GM21367 (cell line): ENCODE measurements around the gene CCNL2.

Experiments used
- ATAC-seq: cut with Tn5 transposase; IDR thresholded peaks from one replicate; pipeline ENCODE4 v1.9.1; 2021; ENCODE audit not compliant: unreplicated experiment

Gene CCNL2

DNA sequence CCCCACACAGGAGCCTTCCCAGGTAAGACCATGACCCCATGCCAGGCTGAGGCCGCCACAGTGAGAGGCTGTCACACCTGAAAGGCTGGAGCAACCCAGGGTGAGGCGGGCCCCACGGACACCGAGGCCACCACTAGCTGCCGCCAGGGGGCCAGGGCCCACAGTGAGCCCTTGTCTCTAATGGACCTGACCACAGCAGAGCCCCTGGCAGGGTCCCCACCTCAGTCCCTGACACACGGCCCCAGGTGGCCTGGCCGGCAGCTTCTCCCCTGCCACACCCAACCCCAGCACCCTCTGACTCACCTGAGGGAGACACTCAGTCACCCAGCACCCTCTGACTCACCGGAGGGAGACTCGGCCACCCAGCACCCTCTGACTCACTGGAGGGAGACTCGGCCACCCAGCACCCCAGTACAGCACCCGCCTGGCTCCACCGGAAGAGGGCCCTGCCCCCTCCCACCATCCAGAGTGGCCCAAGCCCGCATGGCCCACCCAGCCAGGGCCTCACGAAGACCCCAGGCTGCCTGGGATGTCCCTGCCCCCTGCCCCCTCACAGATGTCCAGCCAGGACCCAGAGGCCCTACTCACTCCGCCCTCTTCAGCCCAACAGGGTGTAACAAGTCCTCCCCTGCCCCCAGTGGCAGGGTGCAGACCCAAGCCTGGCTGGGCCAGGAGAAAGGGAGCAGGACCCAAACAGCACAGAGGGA lies 54.3 kb downstream of the CCNL2 start:
- ATAC-seq: no peak

DNA sequence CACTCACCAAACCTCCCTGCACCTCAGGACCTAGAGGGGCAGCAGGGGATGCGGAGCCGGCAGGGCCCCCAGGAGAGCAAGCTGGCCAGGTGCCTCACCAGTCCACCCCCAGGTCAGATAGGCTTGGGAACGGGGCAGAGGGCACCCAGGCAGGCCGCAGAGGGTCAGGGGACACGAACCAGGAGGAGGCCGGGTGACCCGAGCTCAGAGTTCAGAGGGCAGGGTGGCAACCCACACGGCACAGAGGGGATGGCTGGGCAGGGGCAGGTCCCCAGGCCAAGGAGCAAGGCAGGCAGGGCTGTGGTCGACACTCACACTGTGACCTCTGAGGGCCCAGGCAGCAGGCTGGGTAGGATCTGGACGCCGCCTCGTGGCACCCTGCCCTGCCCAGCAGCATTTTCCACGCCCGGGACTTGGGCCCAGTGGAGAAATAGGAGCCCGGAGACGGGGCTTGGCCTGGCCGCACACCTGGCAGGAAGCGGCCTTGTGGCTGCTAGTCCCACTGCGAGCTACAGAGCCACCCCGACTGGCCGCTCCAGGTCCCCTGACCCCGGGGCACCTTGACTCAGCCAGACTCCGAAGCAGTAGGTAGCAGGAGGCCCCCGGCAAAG lies 55.2 kb downstream of the CCNL2 start:
- no peak for ATAC-seq

DNA sequence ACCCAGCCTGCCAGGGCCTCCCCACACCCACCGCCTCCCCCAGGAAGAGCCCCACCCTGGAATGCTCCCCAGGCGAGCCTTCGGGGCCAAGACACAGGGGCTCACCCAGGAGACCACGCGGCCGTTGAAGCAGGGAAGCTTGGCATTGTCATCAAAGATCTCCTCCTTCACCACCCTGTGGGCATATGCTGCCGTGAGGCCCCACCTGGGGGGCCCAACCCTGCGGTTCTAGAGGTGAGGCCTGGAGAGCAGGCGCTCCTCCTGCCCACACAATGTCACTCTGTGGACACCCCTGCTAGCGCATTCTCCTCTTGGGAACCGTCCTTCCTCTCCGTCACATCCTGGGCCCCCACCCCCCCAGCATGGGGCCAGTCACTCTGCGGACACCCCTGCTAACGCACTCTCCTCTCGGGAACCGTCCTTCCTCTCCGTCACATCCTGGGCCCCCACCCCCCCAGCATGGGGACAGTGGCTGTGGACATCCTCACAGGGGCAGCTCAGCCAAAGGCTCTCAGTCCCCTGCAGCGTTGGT lies 56.5 kb downstream of the CCNL2 start:
- no peak for ATAC-seq

DNA sequence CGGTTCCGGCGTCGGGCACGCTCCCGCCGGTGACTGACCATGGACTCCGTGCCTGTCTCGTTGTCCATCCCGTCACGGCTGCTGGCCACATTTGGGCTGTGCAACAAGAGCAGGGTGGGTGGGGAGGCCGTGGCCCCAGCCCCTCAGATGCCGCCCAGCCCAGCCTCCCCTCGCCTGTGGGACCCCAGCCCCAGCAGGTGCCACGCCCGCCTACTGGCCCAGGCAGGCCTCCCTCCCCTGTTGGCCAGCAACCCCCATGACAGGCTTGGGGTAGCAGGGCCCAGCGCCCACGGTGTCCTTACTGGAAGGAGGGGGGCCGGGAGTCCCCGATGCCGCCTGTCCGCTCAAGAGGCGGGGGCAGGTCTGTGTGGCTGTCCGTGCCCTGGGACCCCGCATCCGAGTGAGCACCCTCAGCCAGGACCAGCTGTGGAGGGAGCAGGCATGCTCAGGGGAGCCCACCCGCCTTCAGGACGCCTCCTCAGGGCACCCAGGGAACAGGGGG lies 57.0 kb downstream of the CCNL2 start:
- ATAC-seq: no peak

DNA sequence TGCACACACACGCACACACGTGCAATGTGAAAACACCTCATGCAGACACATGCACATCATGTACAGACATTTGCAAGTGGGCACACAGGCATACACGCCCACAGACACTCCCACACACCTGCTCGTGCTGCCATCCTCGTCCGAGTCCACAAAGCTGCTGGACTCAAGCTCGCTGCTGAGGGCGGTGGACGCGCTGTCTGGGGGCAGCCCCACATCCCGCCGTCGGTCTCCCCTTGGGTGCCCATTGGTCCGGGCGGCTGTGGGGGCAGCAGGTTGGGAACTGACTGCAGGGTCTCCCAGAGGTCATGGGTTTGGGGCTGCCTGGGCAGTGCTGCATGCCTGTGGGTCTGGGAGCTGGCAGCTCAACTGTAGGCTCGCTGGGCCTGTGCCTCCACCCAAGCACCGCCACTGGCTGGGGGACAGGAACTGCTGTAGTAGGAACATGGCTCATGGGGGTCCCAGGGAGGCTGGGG lies 57.5 kb downstream of the CCNL2 start:
- no peak for ATAC-seq

DNA sequence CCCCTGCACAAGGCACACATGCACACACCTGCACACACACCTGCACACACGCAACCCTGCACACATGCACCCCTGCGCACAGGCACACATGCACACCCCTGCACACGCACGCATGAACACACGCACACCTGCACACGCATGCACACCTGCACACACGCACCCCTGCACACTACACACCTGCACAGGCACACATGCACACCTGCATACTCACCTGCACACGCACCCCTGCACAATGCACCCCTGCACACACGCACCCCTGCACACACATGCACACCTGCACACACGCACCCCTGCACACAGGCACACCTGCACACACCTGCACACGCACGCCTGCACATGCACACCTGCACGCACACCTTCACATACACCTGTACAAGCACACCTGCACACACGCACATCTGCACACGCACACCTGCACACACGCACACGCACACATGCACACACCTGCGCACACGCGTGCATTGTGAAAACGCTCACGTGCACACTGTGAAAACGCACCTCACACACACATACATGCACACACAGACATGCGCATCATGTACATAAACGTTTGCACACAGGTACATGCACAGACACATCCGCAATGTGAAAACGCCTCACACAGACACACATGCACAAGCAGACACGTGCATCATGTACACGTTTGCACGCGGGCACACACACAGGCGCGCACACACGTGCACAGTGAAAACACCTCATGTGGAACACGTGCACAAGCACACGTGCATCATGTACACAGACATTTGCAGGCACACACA lies 58.2 kb downstream of the CCNL2 start:
- ATAC-seq: no peak

DNA sequence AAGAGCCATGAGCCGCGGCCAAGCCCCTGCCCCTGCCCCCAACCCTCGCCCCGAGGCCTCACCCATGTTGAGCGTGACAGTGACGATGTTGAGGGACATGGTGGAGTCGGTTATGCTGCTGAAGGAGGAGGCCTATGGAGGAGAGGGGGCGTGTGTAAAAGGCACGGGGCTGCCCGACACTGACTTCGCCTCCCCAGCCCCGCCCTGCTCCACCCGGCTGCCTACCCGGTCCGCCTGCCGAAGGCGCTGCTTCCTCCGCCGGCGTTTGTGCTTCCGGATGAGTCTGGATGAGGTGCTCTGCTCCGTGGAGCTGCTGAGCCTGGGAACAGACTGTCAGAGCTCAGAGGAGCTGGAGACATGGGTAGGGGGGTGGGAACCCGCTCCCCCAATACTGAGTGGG lies 59.0 kb downstream of the CCNL2 start:
- ATAC-seq: no peak

DNA sequence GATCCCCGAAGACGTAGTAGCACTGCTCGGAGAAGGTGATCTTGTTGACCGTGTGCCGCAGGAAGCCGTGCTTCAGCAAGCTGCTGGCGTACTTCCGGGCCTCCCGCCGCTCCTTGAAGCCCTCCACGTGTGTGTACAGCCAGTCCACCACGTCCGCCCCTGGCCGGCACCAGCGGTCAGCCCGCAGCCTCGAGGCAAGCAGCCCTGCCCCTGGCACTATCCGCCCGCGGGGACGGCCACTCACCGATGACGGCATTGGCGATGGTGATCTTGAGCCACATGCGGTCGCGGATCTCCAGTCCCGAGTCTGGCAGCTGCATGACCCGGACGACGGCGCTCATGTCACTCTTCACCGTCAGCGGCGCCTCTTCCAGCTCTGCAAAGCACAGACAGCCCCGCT lies 60.9 kb downstream of the CCNL2 start:
- no peak for ATAC-seq

DNA sequence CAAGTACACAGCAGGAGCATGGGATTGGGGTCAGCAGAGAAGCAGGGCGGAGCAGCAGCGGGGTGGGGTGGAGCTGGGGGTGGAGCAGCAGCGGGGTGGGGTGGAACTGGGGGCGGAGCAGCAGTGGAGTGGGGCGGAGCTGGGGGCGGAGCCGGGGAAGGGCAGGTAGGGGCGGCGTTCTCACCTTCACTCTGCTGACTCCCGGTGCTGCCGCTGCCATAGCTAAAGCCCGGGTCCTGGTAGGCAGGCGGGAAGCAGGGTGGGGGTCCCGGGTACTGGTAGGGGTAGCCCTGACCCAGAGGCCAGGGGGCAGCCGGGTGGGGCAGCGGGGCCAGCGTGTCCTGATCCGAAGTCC lies 61.4 kb downstream of the CCNL2 start:
- ATAC-seq: no peak

DNA sequence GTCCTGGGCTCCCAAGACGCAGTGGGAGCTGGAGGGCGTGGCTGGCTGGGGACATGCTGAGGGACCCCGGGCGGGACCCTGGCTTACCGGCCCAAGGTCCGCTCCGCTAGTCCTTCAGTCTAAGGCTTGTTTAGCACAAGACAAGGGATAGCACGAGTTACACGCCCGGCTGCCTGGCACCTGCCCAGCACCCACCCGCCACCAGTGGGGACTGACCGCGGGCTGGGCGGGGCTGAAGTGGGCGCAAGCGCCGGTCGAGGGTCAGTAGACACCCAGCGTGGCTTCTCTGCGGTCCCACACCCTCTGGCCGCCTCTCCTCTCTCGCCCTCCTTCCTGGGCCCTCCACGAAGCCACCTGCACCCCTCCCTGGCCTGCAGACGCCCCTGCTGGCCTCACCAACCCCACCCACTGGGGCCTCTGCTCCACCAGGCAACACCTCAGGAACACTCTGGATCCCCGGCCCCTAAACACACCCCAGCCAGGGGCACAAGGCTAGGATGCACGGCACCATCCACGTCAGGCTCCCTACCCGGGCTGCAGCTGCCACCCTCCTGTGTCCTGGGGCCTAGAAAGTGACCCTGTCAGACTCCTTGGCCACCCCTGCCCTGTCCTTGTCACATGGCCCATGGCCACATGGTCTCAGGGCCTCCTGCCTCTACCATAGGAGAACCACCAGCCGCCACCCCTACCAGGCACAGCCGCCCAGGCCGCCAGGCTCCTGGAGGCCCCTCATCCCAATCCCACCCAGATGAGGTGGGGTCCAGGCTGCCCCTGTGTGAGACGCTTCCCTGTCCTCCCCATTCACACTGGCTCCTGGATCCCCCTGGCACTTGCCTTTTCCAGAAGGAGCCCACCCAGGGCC lies 62.0 kb downstream of the CCNL2 start:
- no peak for ATAC-seq

DNA sequence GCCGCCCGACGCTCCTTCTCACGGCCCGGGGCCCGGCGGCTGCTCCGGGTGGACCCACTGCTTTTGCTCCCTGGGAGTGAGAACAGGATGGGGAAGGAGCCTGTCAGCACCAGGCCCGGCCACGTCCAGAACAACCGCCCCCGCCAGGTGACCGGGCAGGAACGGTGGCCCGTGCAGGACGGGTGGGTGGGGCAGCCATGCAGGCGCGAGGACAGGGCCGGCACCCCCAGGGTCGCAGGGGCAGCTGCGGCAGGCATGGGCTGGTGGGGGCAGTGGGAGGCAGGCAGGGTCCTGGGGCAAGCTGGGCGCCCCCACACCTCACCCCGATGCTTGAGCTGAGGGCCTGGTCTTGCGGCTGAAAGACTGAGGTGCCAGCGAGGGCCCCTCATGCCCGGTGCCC lies 62.7 kb downstream of the CCNL2 start:
- ATAC-seq: no peak

DNA sequence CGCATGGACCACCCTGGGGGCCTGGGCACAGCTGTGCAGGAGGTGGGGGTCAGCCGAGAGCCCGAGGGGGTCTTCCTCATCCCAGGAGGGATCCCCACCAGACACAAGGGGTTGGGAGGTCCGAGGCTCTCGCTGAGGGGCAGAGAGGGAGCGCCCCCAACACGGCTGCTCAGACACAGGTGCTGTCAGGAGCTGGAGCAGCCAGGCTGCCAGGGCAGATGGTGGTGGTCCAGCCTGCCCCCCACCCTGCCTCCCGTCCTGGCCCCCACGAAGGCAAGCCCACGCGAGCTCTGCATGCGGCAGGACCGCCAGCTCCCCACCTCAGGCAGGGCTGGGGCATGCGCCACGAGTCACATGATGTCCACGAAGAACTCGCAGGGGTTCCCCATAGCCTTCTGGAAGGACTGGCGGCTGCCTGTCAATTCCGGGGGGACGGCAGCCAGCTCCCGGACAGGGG lies 63.3 kb downstream of the CCNL2 start:
- no peak for ATAC-seq
